HEK293 (cell line): ENCODE results near the gene FLYWCH1.

Experiments used
- CTCF ChIA-PET: fragments of 350-600 bp; formaldehyde crosslinking; extraction: SDS; loops from one replicate; lab custom pipeline; 2021; ENCODE audit warnings: antibody characterized with exemption; lab: Yijun Ruan, JAX
- POLR2A ChIA-PET: fragments of 300-600 bp; formaldehyde crosslinking; extraction: SDS; loops from one replicate; lab custom pipeline; 2020; ENCODE audit warnings: antibody characterized with exemption, inconsistent platforms; lab: Yijun Ruan, JAX
- H3K27ac ChIP-seq: fragments of 200-500 bp; sonication (Bioruptor generic); 2 replicates; pipeline ENCODE4 v1.5.1; 2014; ENCODE audit warnings: low read depth, low read length, control low read depth, inconsistent platforms; ENCODE audit errors: extremely low read depth
- H3K36me3 ChIP-seq, 2 experiments: fragments of 200-500 bp in 1 of 2; sonication (Bioruptor generic) in 1 of 2; 1 replicate in 1 of 2; 2 replicates in 1 of 2; pipeline ENCODE4 v1.5.1; 2014 to 2017; ENCODE audit warnings: inconsistent platforms in 2 of 2, low read length in 2 of 2; ENCODE audit not compliant: control insufficient read depth in 2 of 2, insufficient read depth in 1 of 2
- H3K4me1 ChIP-seq: fragments of 200-500 bp; sonication (Bioruptor generic); 2 replicates; pipeline ENCODE4 v1.5.1; 2014; ENCODE audit warnings: mild to moderate bottlenecking, low read length, inconsistent platforms; ENCODE audit not compliant: control insufficient read depth, insufficient read depth
- H3K4me3 ChIP-seq: 2 replicates; pipeline ENCODE4 v1.5.1; 2011; ENCODE audit warnings: low read depth, mild to moderate bottlenecking, control low read depth, low read length, moderate library complexity
- H3K9me3 ChIP-seq: fragments of 200-500 bp; sonication (Bioruptor generic); 2 replicates; pipeline ENCODE4 v1.5.1; 2014; ENCODE audit warnings: low read depth, low read length, inconsistent platforms; ENCODE audit not compliant: control insufficient read depth, insufficient read depth
- CTCF ChIP-seq: fragments of 450-650 bp; formaldehyde crosslinking; IDR thresholded peaks from 2 replicates; pipeline ENCODE4 v1.5.1; 2016; ENCODE audit warnings: missing biosample characterization, missing genetic modification characterization
- EGR2 ChIP-seq: fragments of 450-650 bp; formaldehyde crosslinking; IDR thresholded peaks from 2 replicates; pipeline ENCODE4 v1.5.1; 2016; ENCODE audit warnings: low read depth, missing biosample characterization, missing genetic modification characterization
- KLF17 ChIP-seq: fragments of 450-650 bp; formaldehyde crosslinking; IDR thresholded peaks from 2 replicates; pipeline ENCODE4 v1.5.1; 2016; ENCODE audit warnings: missing biosample characterization, missing genetic modification characterization
- KLF9 ChIP-seq: fragments of 450-650 bp; formaldehyde crosslinking; IDR thresholded peaks from 2 replicates; pipeline ENCODE4 v1.5.1; 2016; ENCODE audit warnings: missing biosample characterization, missing genetic modification characterization, low read depth
- MEIS1 ChIP-seq: sonication (generic); formaldehyde crosslinking; IDR thresholded peaks from 2 replicates; pipeline ENCODE4 v1.8.1; 2022; ENCODE audit warnings: missing genetic modification reagents, mild to moderate bottlenecking, borderline replicate concordance
- OSR2 ChIP-seq: fragments of 450-650 bp; formaldehyde crosslinking; IDR thresholded peaks from 2 replicates; pipeline ENCODE4 v1.5.1; 2016; ENCODE audit warnings: missing biosample characterization, missing genetic modification characterization
- SP2 ChIP-seq: fragments of 450-650 bp; formaldehyde crosslinking; IDR thresholded peaks from 2 replicates; pipeline ENCODE4 v1.5.1; 2016; ENCODE audit warnings: missing biosample characterization, missing genetic modification characterization
- ZNF148 ChIP-seq: fragments of 450-650 bp; formaldehyde crosslinking; IDR thresholded peaks from 2 replicates; pipeline ENCODE4 v1.5.0; 2017; ENCODE audit warnings: missing biosample characterization, missing genetic modification characterization, borderline replicate concordance
- ZNF214 ChIP-seq: fragments of 450-650 bp; formaldehyde crosslinking; IDR thresholded peaks from 2 replicates; pipeline ENCODE4 v1.5.1; 2017; ENCODE audit warnings: missing biosample characterization, mild to moderate bottlenecking, missing genetic modification characterization, borderline replicate concordance
- ZNF221 ChIP-seq: fragments of 450-650 bp; formaldehyde crosslinking; IDR thresholded peaks from 2 replicates; pipeline ENCODE4 v1.5.1; 2017; ENCODE audit warnings: missing biosample characterization, missing genetic modification characterization, borderline replicate concordance
- ZNF335 ChIP-seq: fragments of 450-650 bp; formaldehyde crosslinking; conservative IDR thresholded peaks from 2 replicates; pipeline ENCODE4 v1.5.1; 2016; ENCODE audit warnings: missing biosample characterization, missing genetic modification characterization
- ZNF404 ChIP-seq: fragments of 450-650 bp; formaldehyde crosslinking; IDR thresholded peaks from 2 replicates; pipeline ENCODE4 v1.5.1; 2017; ENCODE audit warnings: missing biosample characterization, missing genetic modification characterization
- ZNF501 ChIP-seq: fragments of 450-650 bp; formaldehyde crosslinking; IDR thresholded peaks from 2 replicates; pipeline ENCODE4 v1.5.1; 2016; ENCODE audit warnings: missing biosample characterization, missing genetic modification characterization
- ZNF600 ChIP-seq: fragments of 450-650 bp; formaldehyde crosslinking; IDR thresholded peaks from 2 replicates; pipeline ENCODE4 v1.5.1; 2016; ENCODE audit warnings: missing biosample characterization, missing genetic modification characterization
- ZNF621 ChIP-seq: fragments of 450-650 bp; formaldehyde crosslinking; IDR thresholded peaks from 2 replicates; pipeline ENCODE4 v1.5.1; 2017; ENCODE audit warnings: missing biosample characterization, missing genetic modification characterization
- ZNF623 ChIP-seq: fragments of 450-650 bp; formaldehyde crosslinking; IDR thresholded peaks from 2 replicates; pipeline ENCODE4 v1.5.1; 2016; ENCODE audit warnings: missing biosample characterization, missing genetic modification characterization
- ZNF664 ChIP-seq: fragments of 450-650 bp; formaldehyde crosslinking; IDR thresholded peaks from 2 replicates; pipeline ENCODE4 v1.5.1; 2016; ENCODE audit warnings: missing biosample characterization, missing genetic modification characterization
- ZNF768 ChIP-seq: fragments of 450-650 bp; formaldehyde crosslinking; IDR thresholded peaks from 2 replicates; pipeline ENCODE4 v1.5.1; 2018; ENCODE audit warnings: missing biosample characterization, mild to moderate bottlenecking, missing genetic modification characterization
- ZNF792 ChIP-seq: fragments of 450-650 bp; formaldehyde crosslinking; IDR thresholded peaks from 2 replicates; pipeline ENCODE4 v1.5.1; 2016; ENCODE audit warnings: missing biosample characterization, missing genetic modification characterization
- ZSCAN16 ChIP-seq: fragments of 450-650 bp; formaldehyde crosslinking; IDR thresholded peaks from 2 replicates; pipeline ENCODE4 v1.5.1; 2016; ENCODE audit warnings: missing biosample characterization, missing genetic modification characterization

FLYWCH1 gene

GRCh38 chr16:2928796-2929195 lies 17.1 kb downstream of the FLYWCH1 start:
- POLR2A ChIA-PET = no interaction called here
- peaks cover 4 to 40% of the 10 kb centered on the region in 2 experiments; a peak in 2 of 3 replicates for H3K36me3 ChIP-seq
- no peaks in the 10 kb centered on the region for H3K9me3 ChIP-seq
- no peaks in the 10 kb centered on the region for H3K4me1 ChIP-seq
- H3K4me3 ChIP-seq = no peak overlapping the region
- CTCF ChIA-PET = interaction anchor here (0.6 to 2.9 kb wide), 4 partner anchors 10 to 90 kb away, joined by 3 to 23 read pairs (median 12); no protein-coding TSS in a partner anchor
- no peak overlapping the region for H3K27ac ChIP-seq
- TF ChIP-seq ZNF621 (no peak), ZNF664 (tag by site-specific recombination) (no peak), MEIS1 (CRISPR knock-in tag) (no peak), ZNF221 (no peak), ZSCAN16 (tag by site-specific recombination) (no peak), OSR2 (tag by site-specific recombination) (no peak), ZNF792 (tag by site-specific recombination) (no peak), ZNF404 (no peak), ZNF335 (tag by site-specific recombination) (no peak), ZNF148 (no peak), ZNF768 (tag by site-specific recombination) (no peak), KLF9 (no peak), ZNF501 (tag by site-specific recombination) (no peak), ZNF623 (tag by site-specific recombination) (no peak), CTCF (no peak), ZNF214 (tag by site-specific recombination) (no peak), KLF17 (tag by site-specific recombination) (no peak), SP2 (tag by site-specific recombination) (no peak)

- ChIA-PET POLR2A (interaction anchor here (1.4 kb wide), 1 partner anchor 47 kb away, joined by 5 read pairs; the partner anchor contains the start of gene FLYWCH2), CTCF (no interaction called here)
Observed at GRCh38 chr16:2929693-2930092, 18.0 kb downstream of the FLYWCH1 start.

More at GRCh38 chr16:2929693-2930092, 18.0 kb downstream of the FLYWCH1 start:
- Histone ChIP-seq H3K4me3 (no peak overlapping the region), H3K9me3 (no peaks in the 10 kb centered on the region), H3K27ac (no peak overlapping the region), H3K4me1 (no peaks in the 10 kb centered on the region), H3K36me3 (peaks cover 4 to 45% of the 10 kb centered on the region in 2 experiments; a peak in 2 of 3 replicates)
- TF ChIP-seq ZNF600 (tag by site-specific recombination) (0 out of 2 replicates have a peak, but pooled peaks have one; percentile 16), EGR2 (no peak)
